Stimulated activated naive CD8-positive, alpha-beta T cell treated with anti-CD3 and anti-CD28 coated beads, Interleukin-15, amount 100 ng/mL, for 72 hours (primary cell): ENCODE data around the gene CD82.

ENCODE experiments used
- ATAC-seq: fragments of 150-1000 bp; cut with Tn5 transposase; 2 replicates; pipeline ENCODE4 v1.10.0; 2021; ENCODE audit warnings: mild to moderate bottlenecking, moderate library complexity
- DNase-seq, 2 donors: peaks; one replicate each; pipeline ENCODE4 v3.0.0; 2021 to 2022
- H3K27ac Mint-ChIP-seq, 2 donors: one replicate each; pipeline ENCODE4 v1.8.0; 2022; ENCODE audit warnings: mild to moderate bottlenecking in 2 of 2, mixed read lengths in 2 of 2, moderate library complexity in 2 of 2
- H3K27me3 Mint-ChIP-seq: one replicate; pipeline ENCODE4 v1.8.0; 2022; ENCODE audit warnings: mixed read lengths
- H3K4me1 Mint-ChIP-seq: one replicate; pipeline ENCODE4 v1.8.0; 2022; ENCODE audit warnings: mild to moderate bottlenecking, mixed read lengths
- H3K4me3 Mint-ChIP-seq, 2 donors: one replicate each; pipeline ENCODE4 v1.8.0; 2022; ENCODE audit warnings: mild to moderate bottlenecking in 2 of 2, mixed read lengths in 2 of 2, moderate library complexity in 1 of 2
- H3K9me3 Mint-ChIP-seq, 2 donors: one replicate each; pipeline ENCODE4 v1.8.0; 2022; ENCODE audit warnings: mixed read lengths in 2 of 2

CD82 gene

DNA sequence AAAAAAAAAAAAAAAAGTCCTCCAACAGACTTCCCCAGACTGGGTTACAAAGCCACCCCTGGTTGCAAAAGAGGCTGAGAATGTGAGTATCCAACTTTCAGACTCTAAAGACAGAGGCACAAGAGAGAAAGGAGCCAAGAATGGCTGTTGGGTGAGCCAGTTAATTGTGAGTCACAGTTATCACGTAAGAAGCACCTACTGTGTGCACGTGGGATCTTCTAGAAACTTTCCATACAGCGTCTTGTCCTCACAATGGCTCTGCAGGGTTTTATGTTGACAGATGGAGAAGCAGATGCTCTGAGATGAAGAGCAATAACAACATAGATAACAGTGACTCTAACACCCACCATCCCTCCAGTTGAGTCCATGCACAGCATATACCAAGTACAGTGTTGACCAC, 41.0 kb downstream of the CD82 start:
- H3K4me1 Mint-ChIP-seq = peaks cover 99% of the 10 kb centered on the region
- no peak overlapping the region for H3K4me3 Mint-ChIP-seq

GRCh38 chr11:44607319-44607962, 42.0 kb downstream of the CD82 start:
- ATAC-seq = no peak
- peaks cover 99% of the 10 kb centered on the region for H3K4me1 Mint-ChIP-seq
- H3K27me3 Mint-ChIP-seq = no peaks in the 10 kb centered on the region
- peak overlapping the region in 1 of 2 donors; percentile 69 for H3K27ac Mint-ChIP-seq
- peak overlapping the region in 1 of 2 donors; percentile 56 for H3K4me3 Mint-ChIP-seq
- H3K9me3 Mint-ChIP-seq = no peaks in the 10 kb centered on the region
- no peak for DNase-seq

More for the DNA sequence above, 41.0 kb downstream of the CD82 start:
- no peak for DNase-seq
- Mint-ChIP-seq H3K27me3 (no peaks in the 10 kb centered on the region), H3K27ac (peak overlapping the region; percentile 59 to 65), H3K9me3 (no peaks in the 10 kb centered on the region)
- no peak for ATAC-seq

DNA sequence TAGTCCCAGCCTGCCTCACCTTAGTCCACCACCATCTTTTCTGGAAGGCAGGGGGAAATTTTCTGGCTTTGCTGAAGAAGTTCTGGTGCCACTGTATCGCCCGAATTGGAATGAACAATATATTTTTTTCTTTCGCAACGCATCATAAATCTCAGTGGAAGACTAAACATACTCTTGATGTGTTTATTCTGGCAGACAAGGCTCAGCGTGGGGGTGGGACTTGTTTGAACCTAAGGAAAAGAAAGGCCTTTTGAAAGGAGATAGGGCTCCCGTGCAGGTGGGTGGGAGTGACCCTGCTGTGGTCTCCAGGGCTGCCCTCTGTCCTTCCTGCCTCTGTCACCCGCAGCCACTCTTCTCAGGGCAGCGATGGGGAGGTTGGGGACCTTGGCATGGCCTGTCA, 42.5 kb downstream of the CD82 start:
- peak overlapping the region; percentile 40 to 91 for H3K27ac Mint-ChIP-seq
- H3K9me3 Mint-ChIP-seq = no peaks in the 10 kb centered on the region
- H3K4me3 Mint-ChIP-seq = peak overlapping the region in 1 of 2 donors; percentile 56
- no peak for DNase-seq
- no peak for ATAC-seq
- H3K4me1 Mint-ChIP-seq = peaks cover 99% of the 10 kb centered on the region
- H3K27me3 Mint-ChIP-seq = no peaks in the 10 kb centered on the region

DNA sequence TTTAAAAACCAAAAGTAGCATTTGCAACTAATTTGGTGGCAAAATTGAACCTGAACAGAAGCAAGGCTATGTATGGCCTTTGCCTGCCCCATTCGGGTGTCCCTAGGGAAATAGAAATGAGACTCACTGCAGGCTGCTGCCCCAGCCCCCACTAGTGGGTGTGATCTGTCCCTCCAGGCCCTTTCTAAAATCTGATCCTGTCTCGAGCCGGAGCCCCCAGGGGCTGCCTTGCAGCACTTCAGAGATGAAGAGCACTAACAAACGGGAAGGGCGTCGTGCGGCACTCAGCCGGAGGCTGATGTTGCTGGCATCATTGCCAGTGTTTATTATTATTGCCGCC, 43.2 kb downstream of the CD82 start:
- ATAC-seq (no peak), DNase-seq (no peak)
- H3K4me1 Mint-ChIP-seq = peaks cover 100% of the 10 kb centered on the region
- no peaks in the 10 kb centered on the region for H3K9me3 Mint-ChIP-seq
- H3K4me3 Mint-ChIP-seq = peak overlapping the region; percentile 42 to 72
- H3K27me3 Mint-ChIP-seq = no peaks in the 10 kb centered on the region
- H3K27ac Mint-ChIP-seq = peak overlapping the region; percentile 89 to 91

DNA sequence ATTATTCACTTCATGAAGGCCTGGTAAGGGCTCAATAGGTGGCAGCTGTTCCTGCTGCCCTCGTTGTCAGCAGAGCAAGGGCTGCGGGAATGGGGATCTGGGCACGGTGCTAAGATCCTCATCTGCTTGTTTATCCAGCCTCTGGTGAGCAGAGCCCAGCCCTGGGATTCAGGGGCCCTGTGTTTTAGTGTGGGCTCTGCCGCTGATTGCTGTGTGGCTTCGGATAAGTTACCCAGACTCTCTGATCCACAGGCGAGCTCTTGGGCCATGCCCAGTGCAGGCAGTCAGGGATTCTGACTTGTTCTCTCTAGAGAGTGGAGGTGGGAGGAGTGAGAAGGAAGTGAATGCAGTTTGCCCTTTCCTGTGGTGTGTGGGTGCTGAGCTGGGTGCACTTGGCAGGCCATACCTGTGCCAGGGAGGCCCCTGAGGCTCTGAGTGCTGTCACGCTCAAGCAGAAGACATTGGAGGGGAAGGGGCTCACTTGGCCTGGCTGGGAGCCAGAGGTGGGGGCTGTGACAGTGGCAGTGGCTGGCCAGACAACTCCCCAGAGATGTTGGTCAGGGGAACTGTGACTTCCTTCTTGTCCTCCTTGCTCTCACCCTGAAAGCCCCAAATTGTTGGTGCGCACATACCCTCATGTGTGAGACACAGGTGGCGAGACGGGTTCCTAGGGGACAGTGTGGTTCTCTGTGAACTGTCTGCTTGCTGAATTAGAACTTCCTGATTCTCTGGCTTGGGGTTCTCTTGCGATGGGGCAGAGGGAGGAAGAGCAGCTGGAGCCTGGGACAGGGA, 43.7 kb downstream of the CD82 start:
- DNase-seq (peak in 1 of 2 donors; percentile 45), ATAC-seq (peak; percentile 51)
- peak overlapping the region; percentile 61 to 72 for H3K4me3 Mint-ChIP-seq
- H3K27me3 Mint-ChIP-seq = no peaks in the 10 kb centered on the region
- H3K4me1 Mint-ChIP-seq = peaks cover 100% of the 10 kb centered on the region
- peak overlapping the region; percentile 91 to 92 for H3K27ac Mint-ChIP-seq
- H3K9me3 Mint-ChIP-seq = no peaks in the 10 kb centered on the region

- DNase-seq = no peak
- Mint-ChIP-seq H3K4me3 (peak overlapping the region; percentile 61 to 72), H3K27me3 (no peaks in the 10 kb centered on the region), H3K9me3 (no peaks in the 10 kb centered on the region), H3K27ac (peak overlapping the region; percentile 91 to 92), H3K4me1 (peaks cover 100% of the 10 kb centered on the region)
- ATAC-seq = no peak
These were observed 44.3 kb downstream of the CD82 start for GRCh38 chr11:44609783-44610155.

DNA sequence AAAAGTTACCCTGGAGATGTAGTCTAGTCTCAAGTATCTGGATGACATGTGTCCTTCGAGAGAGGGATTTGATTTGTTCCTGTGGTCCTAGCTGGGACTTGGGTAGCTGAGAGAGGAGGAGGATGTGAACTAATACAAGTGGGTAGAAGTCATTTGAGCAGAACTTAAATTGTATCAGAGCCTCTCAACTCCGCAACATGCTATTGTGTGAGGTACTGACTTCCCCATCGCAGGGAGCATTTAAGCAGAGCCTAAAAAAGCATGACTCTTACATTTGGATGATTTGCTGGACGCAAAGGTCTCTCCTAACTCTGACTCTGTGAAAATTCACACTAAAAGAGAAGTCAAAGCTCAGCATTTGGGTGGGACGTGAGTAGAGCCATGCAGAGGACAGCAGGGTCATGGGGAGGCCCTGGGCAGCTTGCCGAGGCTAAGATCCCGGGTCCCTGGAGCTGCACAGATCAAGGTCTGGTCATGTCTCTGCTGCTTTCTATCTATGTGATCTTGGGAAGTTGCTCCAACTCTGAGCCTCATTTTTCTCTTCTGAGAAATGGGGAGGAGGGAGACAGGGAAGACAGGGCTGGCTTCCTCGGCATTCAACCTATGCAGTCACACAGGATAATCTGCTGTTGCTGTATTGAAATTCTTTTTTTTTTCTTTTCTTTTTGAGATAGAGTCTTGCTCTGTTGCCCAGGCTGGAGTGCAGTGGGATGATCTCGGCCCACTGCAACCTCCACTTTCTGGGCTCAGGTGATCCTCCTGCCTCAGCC, 44.9 kb downstream of the CD82 start:
- Mint-ChIP-seq H3K9me3 (no peaks in the 10 kb centered on the region), H3K4me3 (no peak overlapping the region), H3K27me3 (no peaks in the 10 kb centered on the region), H3K27ac (peak overlapping the region; percentile 92), H3K4me1 (peaks cover 100% of the 10 kb centered on the region)
- ATAC-seq (no peak), DNase-seq (no peak)

GRCh38 chr11:44611088-44611487, 45.6 kb downstream of the CD82 start:
- Mint-ChIP-seq H3K27ac (peak overlapping the region; percentile 47 to 92), H3K4me3 (peak overlapping the region in 1 of 2 donors; percentile 66), H3K4me1 (peaks cover 100% of the 10 kb centered on the region), H3K27me3 (no peaks in the 10 kb centered on the region), H3K9me3 (no peaks in the 10 kb centered on the region)
- DNase-seq (no peak), ATAC-seq (peak; percentile 29)

DNA sequence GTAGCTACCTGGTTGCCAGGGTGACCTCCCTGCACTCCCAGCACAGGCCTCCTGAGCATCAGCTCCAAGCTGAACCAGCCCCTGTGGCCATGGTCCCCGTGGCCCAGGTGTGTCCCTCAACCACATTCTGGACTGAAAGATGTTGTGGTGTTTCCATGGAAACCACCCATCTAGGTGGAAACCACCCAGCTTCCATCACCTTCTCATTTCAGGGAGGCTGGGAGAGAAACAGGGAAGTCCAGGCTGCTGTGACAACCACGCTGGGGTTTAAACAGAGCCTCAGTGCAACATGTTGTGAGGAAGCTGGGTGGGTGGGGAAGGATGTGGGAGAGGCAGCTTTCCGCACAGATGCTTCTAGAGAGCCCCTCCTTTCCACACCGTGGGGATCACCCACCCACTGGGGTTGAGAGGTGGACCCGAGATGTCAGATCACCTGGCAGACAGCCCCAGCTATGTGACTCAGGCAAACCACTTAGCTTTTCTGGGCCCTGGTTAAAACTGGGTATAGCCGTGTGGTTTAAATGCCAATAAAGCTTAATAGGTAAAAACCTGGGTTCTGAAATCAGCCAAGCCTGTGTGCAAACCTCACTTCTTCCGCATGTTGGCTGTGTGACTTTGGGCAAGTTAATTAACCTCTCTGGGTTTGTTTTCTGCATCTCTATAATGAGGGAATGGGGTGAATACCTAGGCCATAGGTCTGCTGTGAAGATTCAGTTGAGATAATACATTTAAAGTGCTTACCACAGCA, 46.4 kb downstream of the CD82 start:
- Mint-ChIP-seq H3K27me3 (no peaks in the 10 kb centered on the region), H3K9me3 (no peaks in the 10 kb centered on the region), H3K4me3 (peak overlapping the region; percentile 7 to 66), H3K4me1 (peaks cover 96% of the 10 kb centered on the region), H3K27ac (peak overlapping the region; percentile 47 to 48)
- peak; percentile 92 for ATAC-seq
- peak; percentile 61 to 89 for DNase-seq

DNA sequence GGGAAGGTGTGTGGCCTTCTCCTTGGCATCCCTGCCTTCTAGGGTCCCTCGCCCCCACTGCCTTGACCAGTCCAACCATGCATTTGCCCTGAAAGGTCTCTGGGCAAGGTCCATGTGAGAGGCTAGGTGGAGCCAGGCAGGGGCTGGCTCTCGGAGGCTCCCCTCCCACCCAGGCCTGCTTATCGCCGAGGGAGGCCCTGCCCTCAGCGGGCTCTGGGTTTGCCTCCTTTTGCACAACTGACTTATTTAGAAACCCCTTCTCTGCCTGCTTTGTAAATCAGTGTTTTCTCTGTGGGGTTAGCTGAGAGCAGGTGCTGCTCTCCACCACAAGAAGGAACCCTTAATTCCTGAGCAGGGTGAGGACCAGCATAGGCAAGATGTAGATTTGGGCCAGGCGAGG, 47.7 kb downstream of the CD82 start:
- no peak for ATAC-seq
- Mint-ChIP-seq H3K9me3 (no peaks in the 10 kb centered on the region), H3K4me1 (peaks cover 83% of the 10 kb centered on the region), H3K27me3 (no peaks in the 10 kb centered on the region), H3K27ac (peak overlapping the region; percentile 19 to 42), H3K4me3 (no peak overlapping the region)
- no peak for DNase-seq

- peak overlapping the region in 1 of 2 donors; percentile 32 for H3K4me3 Mint-ChIP-seq
- H3K27me3 Mint-ChIP-seq = no peaks in the 10 kb centered on the region
- peak overlapping the region; percentile 27 to 93 for H3K27ac Mint-ChIP-seq
- no peak for DNase-seq
- H3K9me3 Mint-ChIP-seq = no peaks in the 10 kb centered on the region
- H3K4me1 Mint-ChIP-seq = peaks cover 71% of the 10 kb centered on the region
- no peak for ATAC-seq
These were observed 48.9 kb downstream of the CD82 start for GRCh38 chr11:44614281-44614775.

- H3K4me3 Mint-ChIP-seq = peak overlapping the region in 1 of 2 donors; percentile 32
- peak overlapping the region; percentile 33 to 93 for H3K27ac Mint-ChIP-seq
- H3K4me1 Mint-ChIP-seq = peaks cover 64% of the 10 kb centered on the region
- ATAC-seq (no peak), DNase-seq (no peak)
- no peaks in the 10 kb centered on the region for H3K9me3 Mint-ChIP-seq
- no peaks in the 10 kb centered on the region for H3K27me3 Mint-ChIP-seq
These were observed 49.7 kb downstream of the CD82 start for GRCh38 chr11:44615041-44615755.

DNA sequence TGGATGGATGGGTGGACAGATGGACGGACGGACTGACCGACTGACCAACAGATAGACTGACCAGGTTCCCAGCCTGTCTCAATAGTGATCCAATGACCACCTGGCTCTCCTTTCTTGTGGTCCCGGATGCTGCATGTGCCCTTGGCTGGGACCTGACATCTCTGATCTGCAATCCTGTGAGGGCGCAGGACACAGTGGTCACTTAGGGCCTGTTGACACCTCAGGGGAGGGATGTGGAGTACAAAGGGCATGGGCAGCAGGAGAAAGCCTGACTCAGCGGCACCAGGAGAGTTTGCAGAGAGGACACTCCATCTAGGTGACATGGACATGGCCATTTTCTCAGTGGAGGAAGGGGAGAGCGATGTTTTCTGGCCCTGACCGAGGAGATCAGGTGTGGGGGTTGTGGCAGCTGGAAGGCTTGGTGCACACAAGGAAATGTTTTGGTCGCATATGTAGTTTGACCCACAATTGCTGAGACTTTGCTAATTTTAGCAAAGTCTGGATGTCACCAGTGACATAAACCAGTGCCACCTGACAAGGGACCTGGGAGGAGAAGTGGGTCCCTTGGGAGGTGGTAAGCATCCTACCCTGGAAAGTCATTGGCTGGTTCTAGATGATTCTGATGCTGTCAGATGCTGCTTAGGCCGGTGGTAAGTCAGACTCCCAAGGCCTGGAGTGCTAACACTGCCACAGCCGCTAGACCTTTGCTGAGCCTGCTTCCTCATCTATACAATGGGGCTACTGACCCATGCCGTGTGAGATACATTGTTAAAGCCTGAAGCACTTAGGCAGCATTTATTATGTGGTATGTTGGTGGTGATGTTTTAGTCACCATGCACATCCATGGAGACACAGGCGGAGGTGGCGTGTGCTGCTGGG, 50.7 kb downstream of the CD82 start:
- H3K9me3 Mint-ChIP-seq = no peaks in the 10 kb centered on the region
- DNase-seq (no peak), ATAC-seq (no peak)
- peaks cover 64% of the 10 kb centered on the region for H3K4me1 Mint-ChIP-seq
- no peaks in the 10 kb centered on the region for H3K27me3 Mint-ChIP-seq
- H3K4me3 Mint-ChIP-seq = peak overlapping the region in 1 of 2 donors; percentile 23
- H3K27ac Mint-ChIP-seq = peak overlapping the region in 1 of 2 donors; percentile 35
